HG02763 (cell line): ENCODE data around the gene SAXO2.
"Not testable (repeated sequence)": the region's sequence is repeated elsewhere in the genome, so short reads cannot be mapped to it uniquely, and the experiment has no call there.

ENCODE experiments used
- ATAC-seq: cut with Tn5 transposase; IDR thresholded peaks from one replicate; pipeline ENCODE4 v1.9.1; 2021; ENCODE audit warnings: mild to moderate bottlenecking, moderate library complexity; ENCODE audit not compliant: unreplicated experiment

The SAXO2 gene

GRCh38 chr15:82313446-82313845 is 50.8 kb downstream of the SAXO2 start:
- no peak for ATAC-seq

- not testable (repeated sequence) for ATAC-seq
These were observed 51.5 kb downstream of the SAXO2 start for GRCh38 chr15:82313951-82314768.

GRCh38 chr15:82314769-82315518 is 52.3 kb downstream of the SAXO2 start:
- no peak for ATAC-seq

- ATAC-seq = no peak
These were observed 53.1 kb downstream of the SAXO2 start for GRCh38 chr15:82315519-82316246.

- not testable (repeated sequence) for ATAC-seq
These were observed 53.9 kb downstream of the SAXO2 start for GRCh38 chr15:82316247-82317090.

GRCh38 chr15:82317091-82317489 is 54.5 kb downstream of the SAXO2 start:
- no peak for ATAC-seq

- ATAC-seq = not testable (repeated sequence)
These were observed 54.9 kb downstream of the SAXO2 start for GRCh38 chr15:82317516-82317915.

- ATAC-seq = not testable (repeated sequence)
These were observed 55.7 kb downstream of the SAXO2 start for GRCh38 chr15:82318281-82318680.

GRCh38 chr15:82319522-82320278 is 57.1 kb downstream of the SAXO2 start:
- ATAC-seq = not testable (repeated sequence)

GRCh38 chr15:82320861-82321260 is 58.2 kb downstream of the SAXO2 start:
- ATAC-seq = not testable (repeated sequence)

- not testable (repeated sequence) for ATAC-seq
These were observed 59.9 kb downstream of the SAXO2 start for GRCh38 chr15:82322488-82322887.

GRCh38 chr15:82324831-82325230 is 62.2 kb downstream of the SAXO2 start:
- not testable (repeated sequence) for ATAC-seq

- ATAC-seq = not testable (repeated sequence)
These were observed 63.0 kb downstream of the SAXO2 start for GRCh38 chr15:82325646-82326045.

- ATAC-seq = not testable (repeated sequence)
These were observed 64.3 kb downstream of the SAXO2 start for GRCh38 chr15:82326896-82327295.

- ATAC-seq = not testable (repeated sequence)
These were observed 64.8 kb downstream of the SAXO2 start for GRCh38 chr15:82327372-82327771.

- not testable (repeated sequence) for ATAC-seq
These were observed 66.4 kb downstream of the SAXO2 start for GRCh38 chr15:82329039-82329438.

- not testable (repeated sequence) for ATAC-seq
These were observed 68.3 kb downstream of the SAXO2 start for GRCh38 chr15:82330921-82331320.

- ATAC-seq = peak; percentile 55
These were observed 69.1 kb downstream of the SAXO2 start for GRCh38 chr15:82331576-82332304.
